Liver (tissue), 9 donors: ENCODE data around the gene RPS6KA2. TPM values are rescaled to one million over a fixed set of nuclear protein-coding genes. Genes with fewer than 3 reads are reported as not detected.

Source experiments
- DNase-seq: peaks from one replicate; pipeline ENCODE4 v3.0.0-alpha.2; 2017; ENCODE audit warnings: low spot score
- H3K27ac ChIP-seq, 2 donors: one replicate each; pipeline ENCODE4 v1.7.0; 2013; ENCODE audit warnings: inconsistent platforms in 2 of 2, low read length in 2 of 2, control low read depth in 1 of 2, low read depth in 1 of 2, mild to moderate bottlenecking in 1 of 2
- H3K27me3 ChIP-seq, 4 donors: one replicate each; pipeline versions ENCODE4 v1.6.1 to v1.7.0; 2013; ENCODE audit warnings: low read length in 3 of 4, inconsistent platforms in 1 of 4, mild to moderate bottlenecking in 1 of 4, moderate library complexity in 1 of 4; ENCODE audit not compliant: control insufficient read depth in 4 of 4, insufficient read depth in 4 of 4
- H3K36me3 ChIP-seq, 4 donors: one replicate each; pipeline versions ENCODE4 v1.6.1 to v1.7.0; 2013; ENCODE audit warnings: low read length in 3 of 4, mild to moderate bottlenecking in 3 of 4, low read depth in 1 of 4, moderate library complexity in 1 of 4; ENCODE audit not compliant: control insufficient read depth in 4 of 4, insufficient read depth in 3 of 4
- H3K4me1 ChIP-seq, 4 donors: one replicate each; pipeline versions ENCODE4 v1.6.1 to v1.7.0; 2013; ENCODE audit warnings: low read length in 3 of 4, mild to moderate bottlenecking in 3 of 4, moderate library complexity in 1 of 4; ENCODE audit not compliant: control insufficient read depth in 4 of 4, insufficient read depth in 4 of 4
- H3K4me3 ChIP-seq, 3 donors: one replicate each; pipeline versions ENCODE4 v1.6.1 to v1.7.0; 2013; ENCODE audit warnings: low read length in 3 of 3, control low read depth in 1 of 3, low read depth in 1 of 3, mild to moderate bottlenecking in 1 of 3
- H3K9ac ChIP-seq, 2 donors: one replicate each; pipeline ENCODE4 v1.7.0; 2013; ENCODE audit warnings: low read length in 2 of 2, mild to moderate bottlenecking in 2 of 2, moderate library complexity in 2 of 2, control low read depth in 1 of 2, low read depth in 1 of 2
- H3K9me3 ChIP-seq, 4 donors: one replicate each; pipeline versions ENCODE4 v1.6.1 to v1.7.0; 2013; ENCODE audit warnings: low read length in 3 of 4; ENCODE audit not compliant: control insufficient read depth in 4 of 4
- EGR1 ChIP-seq, 2 donors: IDR thresholded peaks; 2 replicates each; pipeline ENCODE4 v1.6.1; 2016 to 2018; ENCODE audit warnings: antibody characterized with exemption in 2 of 2, low read depth in 2 of 2
- FOXA1 ChIP-seq: IDR thresholded peaks from 2 replicates; pipeline ENCODE4 v1.6.1; 2016; ENCODE audit warnings: antibody characterized with exemption
- FOXA2 ChIP-seq: IDR thresholded peaks from 2 replicates; pipeline ENCODE4 v1.6.1; 2016; ENCODE audit warnings: antibody characterized with exemption
- GABPA ChIP-seq, 2 donors: IDR thresholded peaks in 1 of 2; conservative IDR thresholded peaks in 1 of 2; 2 replicates each; pipeline ENCODE4 v1.6.1; 2016; ENCODE audit warnings: antibody characterized with exemption in 2 of 2, mild to moderate bottlenecking in 1 of 2, moderate library complexity in 1 of 2
- HNF4A ChIP-seq, 2 donors: conservative IDR thresholded peaks; 2 replicates each; pipeline ENCODE4 v1.6.1; 2016; ENCODE audit warnings: antibody characterized with exemption in 2 of 2, mild to moderate bottlenecking in 2 of 2
- HNF4G ChIP-seq: IDR thresholded peaks from 2 replicates; pipeline ENCODE4 v1.6.1; 2016; ENCODE audit warnings: antibody characterized with exemption
- JUND ChIP-seq, 2 donors: IDR thresholded peaks; 2 replicates each; pipeline ENCODE4 v1.6.1; 2016; ENCODE audit warnings: antibody characterized with exemption in 2 of 2
- NR2F2 ChIP-seq: IDR thresholded peaks from 2 replicates; pipeline ENCODE4 v1.6.1; 2016; ENCODE audit warnings: antibody characterized with exemption
- RAD21 ChIP-seq, 2 donors: IDR thresholded peaks; 2 replicates each; pipeline ENCODE4 v1.6.1; 2016; ENCODE audit warnings: antibody characterized with exemption in 2 of 2, mild to moderate bottlenecking in 2 of 2
- SP1 ChIP-seq: IDR thresholded peaks from 2 replicates; pipeline ENCODE4 v1.6.1; 2018; ENCODE audit warnings: antibody characterized with exemption, mild to moderate bottlenecking
- TAF1 ChIP-seq: conservative IDR thresholded peaks from 2 replicates; pipeline ENCODE4 v1.6.1; 2016; ENCODE audit warnings: antibody characterized with exemption, mild to moderate bottlenecking
- ZBTB33 ChIP-seq: IDR thresholded peaks from 2 replicates; pipeline ENCODE4 v1.6.1; 2016; ENCODE audit warnings: antibody characterized with exemption
- WGBS: extraction: QIAGEN DNeasy Blood & Tissue Kit; methylation state at CpG from one replicate; pipeline ENCODE4 v1.1.7; 2013; 5-methylcytosine and 5-hydroxymethylcytosine counted together
- polyA plus RNA-seq, 2 donors: library from polyadenylated mRNA; stranded (reverse) in 1 of 2; unstranded in 1 of 2; fragments of 200-250 nt in 1 of 2; fragments of >200 nt in 1 of 2; fragmentation: Nextera tagmentation in 1 of 2; extraction: Ambion mirVana in 1 of 2; gene quantifications; one replicate each; pipeline versions ENCODE4 v1.2.1 to v1.2.3, GENCODE V29; 2013 to 2015
- total RNA-seq, 2 donors: library from RNA; depleted of rRNA; stranded (reverse); fragments of >200 nt; gene quantifications; one replicate each; pipeline ENCODE4 v1.2.3, GENCODE V29; 2014
- TF ChIP-seq, protein P1 (sequence below): fragments of 150-350 bp; IDR thresholded peaks from 2 replicates; pipeline ENCODE4 v1.5.1; 2017; ENCODE audit warnings: improper control_type of control experiment, low read depth, low read length; ENCODE audit not compliant: missing input control
- TF ChIP-seq, protein P2 (sequence below): IDR thresholded peaks from 2 replicates; pipeline ENCODE4 v1.6.1; 2016; ENCODE audit warnings: antibody characterized with exemption
- donor health status: healthy.
- donor health status: healthy.
- donor health status: healthy.
- donor health status: healthy.
- donor health status: healthy.

The RPS6KA2 gene
- total and polyA plus RNA-seq, 4 donors = 2.5 to 9.0 (median 5.0) TPM

- TF ChIP-seq GABPA (IDR thresholded peaks at IDR 0.05 in 1 of 2, conservative IDR thresholded peaks at IDR 0.05 in 1 of 2) (peak; percentile 77 to 84), EGR1 (IDR thresholded peaks at IDR 0.05; ENCODE audit: low read depth in 2 of 2) (peak in 1 of 2 donors; percentile 39), TAF1 (no peak), SP1 (peak; percentile 34), NR2F2 (peak; percentile 99), RAD21 (IDR thresholded peaks at IDR 0.05) (peak; percentile 19 to 33), FOXA2 (no peak)
- TF ChIP-seq, protein P1, sequence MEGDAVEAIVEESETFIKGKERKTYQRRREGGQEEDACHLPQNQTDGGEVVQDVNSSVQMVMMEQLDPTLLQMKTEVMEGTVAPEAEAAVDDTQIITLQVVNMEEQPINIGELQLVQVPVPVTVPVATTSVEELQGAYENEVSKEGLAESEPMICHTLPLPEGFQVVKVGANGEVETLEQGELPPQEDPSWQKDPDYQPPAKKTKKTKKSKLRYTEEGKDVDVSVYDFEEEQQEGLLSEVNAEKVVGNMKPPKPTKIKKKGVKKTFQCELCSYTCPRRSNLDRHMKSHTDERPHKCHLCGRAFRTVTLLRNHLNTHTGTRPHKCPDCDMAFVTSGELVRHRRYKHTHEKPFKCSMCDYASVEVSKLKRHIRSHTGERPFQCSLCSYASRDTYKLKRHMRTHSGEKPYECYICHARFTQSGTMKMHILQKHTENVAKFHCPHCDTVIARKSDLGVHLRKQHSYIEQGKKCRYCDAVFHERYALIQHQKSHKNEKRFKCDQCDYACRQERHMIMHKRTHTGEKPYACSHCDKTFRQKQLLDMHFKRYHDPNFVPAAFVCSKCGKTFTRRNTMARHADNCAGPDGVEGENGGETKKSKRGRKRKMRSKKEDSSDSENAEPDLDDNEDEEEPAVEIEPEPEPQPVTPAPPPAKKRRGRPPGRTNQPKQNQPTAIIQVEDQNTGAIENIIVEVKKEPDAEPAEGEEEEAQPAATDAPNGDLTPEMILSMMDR = no peak
- no peak overlapping the region for H3K4me3 ChIP-seq
- H3K36me3 ChIP-seq = peaks cover 0 to 5% (median 2%) of the 10 kb centered on the region in 4 donors
- H3K27ac ChIP-seq = no peak overlapping the region
- no peaks in the 10 kb centered on the region for H3K4me1 ChIP-seq
- no peaks in the 10 kb centered on the region for H3K9me3 ChIP-seq
- DNase-seq = no peak
- H3K27me3 ChIP-seq = no peaks in the 10 kb centered on the region
- WGBS = 66% methylated on average over 15 of the region's 15 CpGs
- no peak overlapping the region for H3K9ac ChIP-seq
Measured at GRCh38 chr6:166488076-166488685, 138.9 kb downstream of the RPS6KA2 start.

GRCh38 chr6:166487148-166487547, 139.9 kb downstream of the RPS6KA2 start:
- H3K36me3 ChIP-seq = peaks cover 0 to 5% (median 3%) of the 10 kb centered on the region in 4 donors
- H3K27ac ChIP-seq = no peak overlapping the region

GRCh38 chr6:166486536-166486880, 140.5 kb downstream of the RPS6KA2 start:
- Histone ChIP-seq H3K27ac (no peak overlapping the region), H3K9ac (no peak overlapping the region), H3K36me3 (peaks cover 0 to 5% (median 4%) of the 10 kb centered on the region in 4 donors), H3K27me3 (no peaks in the 10 kb centered on the region), H3K9me3 (no peaks in the 10 kb centered on the region), H3K4me1 (no peaks in the 10 kb centered on the region), H3K4me3 (no peak overlapping the region)
- TF ChIP-seq RAD21 (IDR thresholded peaks at IDR 0.05) = no peak
- no peak for TF ChIP-seq NR2F2
- TF ChIP-seq HNF4G = no peak
- TF ChIP-seq JUND (IDR thresholded peaks at IDR 0.05) = no peak
- no peak for TF ChIP-seq FOXA1
- no peak for TF ChIP-seq HNF4A (conservative IDR thresholded peaks at IDR 0.05)
- TF ChIP-seq FOXA2 = no peak
- WGBS = 98% methylated on average over 9 of the region's 9 CpGs
- DNase-seq = no peak

More at GRCh38 chr6:166487148-166487547, 139.9 kb downstream of the RPS6KA2 start:
- no peak for DNase-seq
- Histone ChIP-seq H3K27me3 (no peaks in the 10 kb centered on the region), H3K4me1 (no peaks in the 10 kb centered on the region), H3K4me3 (no peak overlapping the region), H3K9ac (no peak overlapping the region), H3K9me3 (no peaks in the 10 kb centered on the region)
- TF ChIP-seq, protein P2, sequence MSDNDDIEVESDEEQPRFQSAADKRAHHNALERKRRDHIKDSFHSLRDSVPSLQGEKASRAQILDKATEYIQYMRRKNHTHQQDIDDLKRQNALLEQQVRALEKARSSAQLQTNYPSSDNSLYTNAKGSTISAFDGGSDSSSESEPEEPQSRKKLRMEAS = no peak
- no peak for TF ChIP-seq GABPA (IDR thresholded peaks at IDR 0.05 in 1 of 2, conservative IDR thresholded peaks at IDR 0.05 in 1 of 2)
- TF ChIP-seq ZBTB33 = no peak
- WGBS = 97% methylated on average over 11 of the region's 11 CpGs
